ENCODE results near the gene LLGL1.
A peak's percentile ranks its signal among the peaks of the same experiment; 100 is the strongest.

The LLGL1 gene

DNA sequence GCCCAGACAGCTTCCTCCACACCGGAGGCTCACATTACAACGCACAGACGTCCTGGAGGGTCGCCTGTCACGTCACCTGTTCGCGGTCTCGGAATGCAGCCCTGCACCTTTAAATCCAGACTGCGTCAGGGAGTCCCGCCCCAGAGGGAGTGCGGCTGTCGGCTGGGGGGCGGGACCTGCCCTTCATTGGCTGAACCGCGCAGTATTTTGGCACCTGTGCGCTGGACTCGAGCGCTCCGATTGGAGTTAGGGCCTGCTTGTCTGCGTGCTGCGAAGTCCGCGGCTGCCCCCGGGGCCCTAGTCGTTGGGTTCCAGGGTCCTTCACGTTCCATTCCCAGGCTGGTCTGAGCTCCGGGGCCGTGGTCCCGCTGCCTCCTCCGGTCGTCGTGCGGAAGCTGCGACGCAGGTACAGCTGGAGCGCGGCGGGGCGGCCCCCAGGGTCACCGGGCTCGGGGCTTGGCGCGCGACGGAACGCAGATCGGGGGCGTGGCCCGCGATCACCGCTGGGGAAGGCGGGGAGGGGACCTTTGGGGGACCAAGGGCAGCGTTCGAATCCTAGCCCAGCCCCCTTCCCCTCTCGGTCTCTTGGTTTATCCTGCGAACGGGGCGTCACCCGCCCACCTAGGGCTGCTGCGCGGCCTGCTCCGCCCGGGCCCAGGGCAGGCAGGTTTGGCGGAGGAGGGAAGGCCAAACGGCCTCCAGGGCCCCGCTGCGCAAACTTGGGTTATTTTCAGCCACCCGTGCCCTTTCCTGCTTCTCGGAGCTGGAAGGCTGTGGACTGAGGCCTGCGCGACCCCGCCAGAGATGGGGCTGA lies 35.1 kb downstream of the LLGL1 start, which contains the start of gene MIEF2:
Gene MIEF2 (plus strand): TSS at position 331 of the 814 bp plus-strand sequence. CDS start 2,059 bp downstream, outside the sequence.
- peak; percentile 78 to 94 for DNase-seq (ENCODE audit: low spot score in 2 of 2)
- Mint-ChIP-seq H3K36me3 (peaks cover 26% of the 10 kb centered on the region), H3K4me3 (peak within 1 kb of the TSS; percentile 98), H3K9me3 (no peaks in the 10 kb centered on the region), H3K4me1 (peaks cover 41% of the 10 kb centered on the region), H3K27ac (peak within 1 kb of the TSS; percentile 87)
- ATAC-seq, result peak; percentile 88

DNA sequence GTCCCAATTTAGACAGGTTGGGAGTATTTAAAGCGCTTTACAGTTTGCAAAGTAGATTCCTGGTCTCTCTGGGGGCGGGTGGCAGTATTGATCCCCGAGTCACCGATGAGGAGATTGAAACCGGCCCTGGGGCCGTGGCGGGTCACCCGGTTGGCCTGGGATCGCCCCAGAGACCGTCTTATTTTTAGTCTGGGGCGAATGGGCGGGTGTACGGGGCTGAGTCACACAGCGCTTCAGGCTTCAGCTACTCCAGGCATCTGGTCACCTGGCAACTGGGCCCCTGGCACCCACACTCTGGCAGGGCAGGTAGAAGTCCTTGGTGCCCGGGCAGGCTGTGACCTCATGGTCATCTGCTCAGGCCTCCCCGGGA lies 35.7 kb downstream of the LLGL1 start:
- H3K9me3 Mint-ChIP-seq, result no peaks in the 10 kb centered on the region
- H3K36me3 Mint-ChIP-seq, result peaks cover 20% of the 10 kb centered on the region
- DNase-seq (ENCODE audit: low spot score in 2 of 2) (peak in 1 of 2 donors; percentile 33), ATAC-seq (peak; percentile 46)
- H3K4me1 Mint-ChIP-seq, result peaks cover 38% of the 10 kb centered on the region
- H3K4me3 Mint-ChIP-seq, result peak overlapping the region; percentile 98
- H3K27ac Mint-ChIP-seq, result peak overlapping the region; percentile 87

DNA sequence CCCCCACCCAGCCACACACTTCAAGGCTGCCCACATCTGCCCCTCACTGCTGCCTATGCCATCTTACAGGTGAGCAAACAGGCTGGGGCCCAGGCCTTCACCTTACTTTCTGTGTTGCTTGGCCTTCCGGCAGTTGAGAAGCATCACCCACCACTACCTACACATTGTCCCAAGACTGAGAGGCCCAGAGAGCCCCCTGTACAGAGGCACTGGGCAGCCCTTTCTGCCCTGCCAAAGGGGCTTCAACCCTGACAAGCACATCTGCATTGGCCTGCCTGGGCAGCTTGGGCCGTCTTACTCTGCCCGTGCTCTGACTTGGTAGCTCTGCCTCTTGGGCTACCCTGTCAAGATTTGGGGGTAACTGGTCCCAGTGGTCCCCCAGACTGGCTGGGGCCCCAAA lies 36.2 kb downstream of the LLGL1 start:
- H3K36me3 Mint-ChIP-seq, result peaks cover 15% of the 10 kb centered on the region
- peak overlapping the region; percentile 87 for H3K27ac Mint-ChIP-seq
- no peak for DNase-seq (ENCODE audit: low spot score in 2 of 2)
- H3K4me3 Mint-ChIP-seq, result peak overlapping the region; percentile 98
- peaks cover 33% of the 10 kb centered on the region for H3K4me1 Mint-ChIP-seq
- no peak for ATAC-seq
- no peaks in the 10 kb centered on the region for H3K9me3 Mint-ChIP-seq

GRCh38 chr17:18262111-18262510 lies 36.7 kb downstream of the LLGL1 start:
- no peaks in the 10 kb centered on the region for H3K9me3 Mint-ChIP-seq
- H3K4me3 Mint-ChIP-seq, result peak overlapping the region; percentile 98
- H3K36me3 Mint-ChIP-seq, result peaks cover 10% of the 10 kb centered on the region
- H3K27ac Mint-ChIP-seq, result peak overlapping the region; percentile 87
- H3K4me1 Mint-ChIP-seq, result peaks cover 28% of the 10 kb centered on the region
- DNase-seq (ENCODE audit: low spot score in 2 of 2), result no peak
- ATAC-seq, result no peak

GRCh38 chr17:18262641-18263040 lies 37.2 kb downstream of the LLGL1 start:
- H3K4me3 Mint-ChIP-seq, result peak overlapping the region; percentile 98
- ATAC-seq (no peak), DNase-seq (ENCODE audit: low spot score in 2 of 2) (no peak)
- H3K9me3 Mint-ChIP-seq, result no peaks in the 10 kb centered on the region
- peak overlapping the region; percentile 87 for H3K27ac Mint-ChIP-seq
- H3K4me1 Mint-ChIP-seq, result peaks cover 28% of the 10 kb centered on the region
- H3K36me3 Mint-ChIP-seq, result peaks cover 5% of the 10 kb centered on the region

DNA sequence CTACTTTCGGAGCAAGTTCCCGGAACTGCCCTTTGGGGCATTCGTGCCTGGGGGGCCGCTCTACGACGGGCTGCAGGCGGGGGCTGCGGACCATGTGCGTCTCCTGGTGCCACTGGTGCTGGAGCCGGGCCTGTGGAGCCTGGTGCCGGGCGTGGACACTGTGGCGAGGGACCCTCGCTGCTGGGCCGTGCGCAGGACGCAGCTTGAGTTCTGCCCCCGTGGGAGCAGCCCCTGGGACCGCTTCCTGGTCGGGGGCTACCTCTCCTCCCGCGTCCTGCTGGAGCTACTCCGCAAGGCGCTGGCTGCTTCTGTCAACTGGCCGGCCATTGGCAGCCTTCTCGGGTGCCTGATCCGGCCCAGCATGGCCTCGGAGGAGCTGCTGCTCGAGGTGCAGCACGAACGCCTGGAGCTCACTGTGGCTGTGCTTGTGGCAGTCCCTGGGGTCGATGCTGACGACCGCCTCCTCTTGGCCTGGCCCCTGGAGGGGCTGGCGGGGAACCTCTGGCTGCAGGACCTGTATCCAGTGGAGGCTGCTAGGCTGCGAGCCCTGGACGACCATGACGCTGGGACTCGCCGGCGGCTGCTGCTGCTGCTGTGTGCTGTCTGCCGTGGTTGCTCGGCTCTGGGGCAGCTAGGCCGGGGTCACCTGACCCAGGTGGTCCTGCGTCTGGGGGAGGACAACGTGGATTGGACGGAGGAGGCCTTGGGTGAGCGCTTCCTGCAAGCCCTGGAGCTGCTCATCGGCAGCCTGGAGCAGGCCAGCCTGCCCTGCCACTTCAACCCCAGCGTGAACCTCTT lies 38.6 kb downstream of the LLGL1 start:
- no peak for ATAC-seq
- no peak overlapping the region for H3K27ac Mint-ChIP-seq

GRCh38 chr17:18267366-18267765 lies 41.9 kb downstream of the LLGL1 start:
- H3K9me3 Mint-ChIP-seq, result no peaks in the 10 kb centered on the region
- peaks cover 10% of the 10 kb centered on the region for H3K4me1 Mint-ChIP-seq
- H3K4me3 Mint-ChIP-seq, result no peak overlapping the region
- ATAC-seq (peak; percentile 74), DNase-seq (ENCODE audit: low spot score in 2 of 2) (no peak)
- peaks cover 5% of the 10 kb centered on the region for H3K36me3 Mint-ChIP-seq
- peak overlapping the region; percentile 40 for H3K27ac Mint-ChIP-seq

More for the DNA sequence above, 38.6 kb downstream of the LLGL1 start:
- H3K36me3 Mint-ChIP-seq, result no peaks in the 10 kb centered on the region
- peaks cover 28% of the 10 kb centered on the region for H3K4me1 Mint-ChIP-seq
- DNase-seq (ENCODE audit: low spot score in 2 of 2), result no peak
- no peaks in the 10 kb centered on the region for H3K9me3 Mint-ChIP-seq
- no peak overlapping the region for H3K4me3 Mint-ChIP-seq

DNA sequence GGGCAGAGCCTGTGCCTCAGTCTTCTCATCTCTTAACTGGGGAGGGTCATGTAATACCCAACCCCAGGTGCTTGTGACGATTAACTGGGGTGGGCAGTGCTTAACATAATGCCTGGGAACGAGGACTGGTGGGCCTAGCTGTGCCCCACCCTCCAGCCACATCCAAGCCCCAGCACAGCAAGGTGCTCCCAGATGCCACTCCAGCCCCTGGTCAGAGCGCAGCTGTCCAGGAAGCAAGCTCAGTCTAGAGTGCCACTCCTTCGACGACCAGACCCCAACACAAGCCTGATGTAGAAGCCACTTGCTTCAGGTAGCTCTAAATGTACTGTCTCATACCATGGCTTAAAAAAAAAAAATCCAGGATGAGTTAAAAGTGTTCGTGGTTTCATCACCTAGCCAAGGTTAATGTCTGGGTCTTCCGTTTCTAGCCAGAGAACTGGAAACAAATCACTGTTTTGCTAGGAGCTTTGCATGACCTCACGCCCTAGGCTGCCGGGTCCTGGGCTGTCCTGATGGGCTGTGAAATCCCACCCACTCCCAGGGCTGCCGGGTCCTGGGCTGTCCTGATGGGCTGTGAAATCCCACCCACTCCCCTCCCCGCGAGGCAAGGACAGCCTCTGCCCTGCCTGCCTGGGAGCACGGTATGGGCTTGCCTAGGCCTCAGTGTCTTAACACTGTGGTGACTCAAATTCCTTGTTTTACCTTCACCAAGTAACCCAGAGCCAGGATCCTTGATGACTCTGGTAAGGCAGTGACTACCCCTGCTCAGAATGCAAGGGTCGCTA lies 42.7 kb downstream of the LLGL1 start:
- peaks cover 12% of the 10 kb centered on the region for H3K36me3 Mint-ChIP-seq
- H3K4me3 Mint-ChIP-seq, result no peak overlapping the region
- no peaks in the 10 kb centered on the region for H3K9me3 Mint-ChIP-seq
- ATAC-seq (peak; percentile 66), DNase-seq (ENCODE audit: low spot score in 2 of 2) (no peak)
- H3K4me1 Mint-ChIP-seq, result peaks cover 10% of the 10 kb centered on the region
- peak overlapping the region; percentile 40 for H3K27ac Mint-ChIP-seq

GRCh38 chr17:18270046-18270931 lies 44.9 kb downstream of the LLGL1 start:
- ATAC-seq (no peak), DNase-seq (ENCODE audit: low spot score in 2 of 2) (no peak)
- H3K27ac Mint-ChIP-seq, result no peak overlapping the region

DNA sequence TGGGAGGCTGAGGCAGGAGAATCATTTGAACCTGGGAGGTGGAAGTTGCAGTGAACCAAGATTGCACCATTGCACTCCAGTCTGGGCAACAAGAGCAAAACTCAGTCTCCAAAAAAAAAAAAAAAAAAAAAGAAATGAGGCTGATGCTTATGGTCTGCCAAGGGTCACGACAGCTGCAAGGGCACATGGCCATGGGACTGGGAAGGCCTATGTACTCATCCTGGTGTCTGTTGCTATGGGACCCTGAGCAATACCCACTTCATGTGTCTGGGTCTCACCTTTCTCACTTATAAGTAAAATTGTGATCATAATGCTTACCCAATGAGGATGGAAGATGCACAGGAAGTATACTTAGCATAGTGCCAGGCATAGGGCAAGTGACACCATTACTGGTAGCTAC lies 51.6 kb downstream of the LLGL1 start:
- Mint-ChIP-seq H3K4me1 (no peaks in the 10 kb centered on the region), H3K27ac (no peak overlapping the region), H3K36me3 (peaks cover 100% of the 10 kb centered on the region), H3K9me3 (no peaks in the 10 kb centered on the region), H3K4me3 (no peak overlapping the region)
- ATAC-seq (no peak), DNase-seq (ENCODE audit: low spot score in 2 of 2) (no peak)

More at GRCh38 chr17:18270046-18270931, 44.9 kb downstream of the LLGL1 start:
- Mint-ChIP-seq H3K4me1 (peaks cover 10% of the 10 kb centered on the region), H3K36me3 (peaks cover 34% of the 10 kb centered on the region), H3K4me3 (no peak overlapping the region), H3K9me3 (no peaks in the 10 kb centered on the region)

- Mint-ChIP-seq H3K9me3 (no peaks in the 10 kb centered on the region), H3K36me3 (peaks cover 100% of the 10 kb centered on the region), H3K27ac (no peak overlapping the region), H3K4me1 (no peaks in the 10 kb centered on the region), H3K4me3 (no peak overlapping the region)
- no peak for DNase-seq (ENCODE audit: low spot score in 2 of 2)
- no peak for ATAC-seq
Measured at GRCh38 chr17:18278867-18279266, 53.4 kb downstream of the LLGL1 start.

DNA sequence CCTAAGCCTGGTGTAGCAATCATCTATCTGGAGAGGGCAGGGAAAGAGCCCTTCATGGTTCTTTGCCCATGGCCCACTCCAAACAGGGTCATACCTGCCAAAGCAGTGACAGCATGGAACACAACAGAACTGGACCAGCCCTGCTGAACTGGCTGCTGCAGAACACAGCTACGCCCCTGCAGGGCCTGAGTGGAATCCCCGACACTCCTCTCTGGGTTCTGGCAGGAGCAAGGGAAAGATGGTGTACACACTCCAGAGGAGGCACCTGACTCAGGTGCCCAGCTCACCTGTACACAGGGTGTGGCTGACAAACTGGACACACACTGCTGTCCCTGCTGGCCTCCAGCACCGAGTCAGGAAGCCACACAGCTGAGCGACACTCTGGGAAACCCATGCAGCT lies 54.8 kb downstream of the LLGL1 start:
- H3K4me3 Mint-ChIP-seq, result no peak overlapping the region
- H3K27ac Mint-ChIP-seq, result no peak overlapping the region
- ATAC-seq (no peak), DNase-seq (ENCODE audit: low spot score in 2 of 2) (no peak)
- no peaks in the 10 kb centered on the region for H3K9me3 Mint-ChIP-seq
- H3K4me1 Mint-ChIP-seq, result no peaks in the 10 kb centered on the region
- H3K36me3 Mint-ChIP-seq, result peaks cover 100% of the 10 kb centered on the region

GRCh38 chr17:18280766-18281371 lies 55.4 kb downstream of the LLGL1 start:
- DNase-seq (ENCODE audit: low spot score in 2 of 2) (no peak), ATAC-seq (no peak)
- Mint-ChIP-seq H3K27ac (no peak overlapping the region), H3K4me3 (no peak overlapping the region), H3K9me3 (no peaks in the 10 kb centered on the region), H3K4me1 (no peaks in the 10 kb centered on the region), H3K36me3 (peaks cover 100% of the 10 kb centered on the region)

DNA sequence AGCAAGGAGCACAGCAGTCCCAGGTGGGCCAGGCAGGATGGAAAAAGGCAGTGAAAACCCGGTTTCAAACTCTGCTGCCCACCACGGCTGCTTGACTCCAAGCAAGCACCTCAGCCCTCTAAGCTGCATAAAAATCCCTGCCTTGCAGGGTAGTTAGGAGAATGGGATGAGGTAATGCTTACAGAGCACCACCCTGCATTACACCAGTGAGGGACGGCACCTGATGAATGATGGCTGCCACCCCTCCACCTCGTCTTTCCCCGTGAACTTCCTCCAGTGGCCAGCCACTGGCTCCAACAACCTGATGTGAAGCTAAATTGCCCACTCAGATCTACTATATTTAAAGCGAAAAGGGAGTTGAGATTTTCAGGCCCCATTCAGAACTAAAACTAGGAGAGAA lies 56.4 kb downstream of the LLGL1 start:
- DNase-seq (ENCODE audit: low spot score in 2 of 2), result no peak
- Mint-ChIP-seq H3K4me3 (no peak overlapping the region), H3K27ac (no peak overlapping the region)

More for the DNA sequence above, 56.4 kb downstream of the LLGL1 start:
- H3K9me3 Mint-ChIP-seq, result no peaks in the 10 kb centered on the region
- H3K4me1 Mint-ChIP-seq, result no peaks in the 10 kb centered on the region
- H3K36me3 Mint-ChIP-seq, result peaks cover 100% of the 10 kb centered on the region
- no peak for ATAC-seq

Data from stimulated activated effector memory CD8-positive, alpha-beta T cell treated with anti-CD3 and anti-CD28 coated beads, Interleukin-12 subunit alpha, Interleukin-12 subunit beta, amount 100 ng/mL, for 72 hours (primary cell).